Mesothelial cell of epicardium (in vitro differentiated cells): ENCODE measurements around the gene TEX11. TPM values are rescaled to one million over a fixed set of nuclear protein-coding genes. Genes with fewer than 3 reads are reported as not detected.

Experiments
- DNase-seq, 2 experiments: peaks; one replicate each; pipeline ENCODE4 v3.0.0; 2021; ENCODE audit warnings: low spot score in 2 of 2; ENCODE audit not compliant: unreplicated experiment in 2 of 2
- H3K27ac Mint-ChIP-seq: 2 replicates; pipeline ENCODE4 v1.8.0; 2021; ENCODE audit warnings: mixed read lengths
- H3K27me3 Mint-ChIP-seq: 2 replicates; pipeline ENCODE4 v1.8.0; 2021; ENCODE audit warnings: low read depth, mixed read lengths
- H3K36me3 Mint-ChIP-seq: 2 replicates; pipeline ENCODE4 v1.8.0; 2021; ENCODE audit warnings: mixed read lengths
- H3K4me1 Mint-ChIP-seq: 2 replicates; pipeline ENCODE4 v1.8.0; 2021; ENCODE audit warnings: mixed read lengths
- H3K4me3 Mint-ChIP-seq: 2 replicates; pipeline ENCODE4 v1.8.0; 2021; ENCODE audit warnings: mild to moderate bottlenecking, moderate library complexity, mixed read lengths
- H3K9me3 Mint-ChIP-seq: 2 replicates; pipeline ENCODE4 v1.8.0; 2021; ENCODE audit warnings: mixed read lengths
- total RNA-seq: library from RNA; stranded (reverse); gene quantifications from 3 replicates; pipeline ENCODE4 v1.2.1, GENCODE V29; 2021
- TF ChIP-seq, protein P1 (sequence below): fragments of 200-600 bp; sonication (generic); IDR thresholded peaks from one replicate; pipeline ENCODE4 v1.5.0; 2021; ENCODE audit warnings: antibody characterized with exemption; ENCODE audit not compliant: unreplicated experiment

The TEX11 gene
- total RNA-seq, 1 donor from 2014 or later = not detected

DNA sequence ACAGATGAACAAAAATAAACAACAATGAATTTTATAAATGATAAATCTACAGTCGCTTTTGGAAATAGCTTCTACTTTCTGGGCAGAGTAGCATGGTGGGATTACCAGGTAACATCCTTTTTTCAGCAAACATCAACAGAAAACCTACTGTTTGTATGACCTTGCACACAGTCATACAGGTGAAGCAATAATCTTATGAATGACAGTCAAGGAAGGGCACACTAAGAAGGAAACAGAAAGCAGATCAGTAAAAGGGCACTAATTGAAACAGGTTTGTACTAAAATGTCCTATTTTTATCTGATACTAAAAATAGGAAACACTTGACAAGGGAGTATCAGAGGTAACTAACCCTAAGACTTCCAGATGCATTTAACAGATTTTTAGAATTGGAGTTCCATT lies 355.0 kb downstream of the TEX11 start:
- peaks cover 8% of the 10 kb centered on the region for H3K4me1 Mint-ChIP-seq
- TF ChIP-seq, protein P1, sequence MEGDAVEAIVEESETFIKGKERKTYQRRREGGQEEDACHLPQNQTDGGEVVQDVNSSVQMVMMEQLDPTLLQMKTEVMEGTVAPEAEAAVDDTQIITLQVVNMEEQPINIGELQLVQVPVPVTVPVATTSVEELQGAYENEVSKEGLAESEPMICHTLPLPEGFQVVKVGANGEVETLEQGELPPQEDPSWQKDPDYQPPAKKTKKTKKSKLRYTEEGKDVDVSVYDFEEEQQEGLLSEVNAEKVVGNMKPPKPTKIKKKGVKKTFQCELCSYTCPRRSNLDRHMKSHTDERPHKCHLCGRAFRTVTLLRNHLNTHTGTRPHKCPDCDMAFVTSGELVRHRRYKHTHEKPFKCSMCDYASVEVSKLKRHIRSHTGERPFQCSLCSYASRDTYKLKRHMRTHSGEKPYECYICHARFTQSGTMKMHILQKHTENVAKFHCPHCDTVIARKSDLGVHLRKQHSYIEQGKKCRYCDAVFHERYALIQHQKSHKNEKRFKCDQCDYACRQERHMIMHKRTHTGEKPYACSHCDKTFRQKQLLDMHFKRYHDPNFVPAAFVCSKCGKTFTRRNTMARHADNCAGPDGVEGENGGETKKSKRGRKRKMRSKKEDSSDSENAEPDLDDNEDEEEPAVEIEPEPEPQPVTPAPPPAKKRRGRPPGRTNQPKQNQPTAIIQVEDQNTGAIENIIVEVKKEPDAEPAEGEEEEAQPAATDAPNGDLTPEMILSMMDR = no peak
- no peaks in the 10 kb centered on the region for H3K36me3 Mint-ChIP-seq
- H3K27ac Mint-ChIP-seq = no peak overlapping the region
- H3K4me3 Mint-ChIP-seq = no peak overlapping the region
- peaks cover 10% of the 10 kb centered on the region for H3K27me3 Mint-ChIP-seq
- H3K9me3 Mint-ChIP-seq = peaks cover 16% of the 10 kb centered on the region
- DNase-seq = no peak

DNA sequence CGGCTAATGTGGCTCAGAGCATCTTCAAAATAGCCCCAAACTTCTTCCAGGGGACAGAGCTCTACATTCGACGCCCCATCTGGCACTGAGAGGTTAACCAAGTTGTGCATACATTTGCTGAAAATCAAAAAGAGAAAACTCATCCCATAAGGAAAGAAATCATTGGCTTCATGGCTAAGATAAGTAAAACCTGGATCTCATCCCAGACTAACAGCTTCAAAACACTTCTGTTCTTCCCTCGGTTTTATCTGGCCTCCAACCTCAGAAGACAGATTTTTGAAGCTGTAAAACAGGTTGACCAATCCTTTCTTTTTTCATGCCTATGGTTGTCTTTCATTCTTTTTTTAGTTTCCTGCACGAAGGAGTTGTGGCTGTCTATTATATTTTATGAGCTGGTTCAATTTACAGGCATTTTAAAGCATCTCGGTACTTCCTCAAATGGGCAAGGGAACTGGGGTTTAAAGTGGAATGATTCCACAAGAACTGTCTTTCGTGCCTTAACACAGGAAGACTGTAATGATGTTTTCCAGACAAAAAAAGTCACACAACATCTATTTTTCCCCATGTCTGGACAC lies 356.3 kb downstream of the TEX11 start:
- Mint-ChIP-seq H3K4me3 (no peak overlapping the region), H3K36me3 (no peaks in the 10 kb centered on the region), H3K4me1 (peaks cover 8% of the 10 kb centered on the region), H3K27me3 (peaks cover 10% of the 10 kb centered on the region), H3K9me3 (peaks cover 11% of the 10 kb centered on the region), H3K27ac (no peak overlapping the region)
- no peak for DNase-seq
- TF ChIP-seq, protein P1 = no peak

DNA sequence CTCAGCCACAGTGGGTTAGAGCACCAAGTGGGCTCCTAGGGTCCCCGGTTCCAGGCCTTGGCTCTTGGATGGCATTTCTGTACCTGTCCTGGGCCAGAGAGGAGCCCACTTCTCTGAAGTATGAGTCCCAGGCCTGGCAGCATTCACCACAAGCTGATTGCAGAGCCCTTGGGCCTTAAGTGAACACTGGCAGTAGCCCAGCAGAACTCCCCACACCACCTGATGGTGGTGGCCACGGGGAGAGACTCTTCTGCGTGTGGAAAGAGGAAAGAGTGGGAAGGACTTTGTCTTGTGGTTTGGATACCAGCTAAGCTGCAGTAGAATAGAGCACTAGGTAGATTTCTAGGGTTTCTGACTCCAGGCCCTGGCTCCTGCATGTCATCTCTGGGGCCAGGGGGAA lies 359.1 kb downstream of the TEX11 start:
- Mint-ChIP-seq H3K4me1 (peaks cover 7% of the 10 kb centered on the region), H3K27ac (no peak overlapping the region), H3K27me3 (peaks cover 6% of the 10 kb centered on the region), H3K4me3 (no peak overlapping the region), H3K9me3 (peaks cover 18% of the 10 kb centered on the region), H3K36me3 (no peaks in the 10 kb centered on the region)
- DNase-seq = no peak
- TF ChIP-seq, protein P1 = no peak

DNA sequence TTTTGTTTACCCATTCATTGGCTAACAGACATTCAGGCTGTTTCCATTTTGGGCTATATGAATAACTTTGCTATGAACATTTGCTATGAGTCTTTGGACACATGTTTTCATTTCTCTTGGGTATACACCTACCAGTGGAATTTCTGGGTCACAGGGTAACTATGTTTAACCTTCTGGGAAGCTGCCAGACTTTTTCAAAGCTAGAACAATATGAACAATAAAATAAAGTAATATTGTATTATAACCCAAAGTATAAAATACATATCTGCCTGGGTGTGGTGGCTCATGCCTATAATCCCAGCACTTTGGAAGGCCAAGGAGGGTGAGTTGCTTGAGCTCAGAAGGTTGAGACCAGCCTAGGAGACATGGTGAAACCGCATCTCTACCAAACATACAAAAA lies 373.3 kb downstream of the TEX11 start:
- no peak for DNase-seq
- H3K4me1 Mint-ChIP-seq = no peaks in the 10 kb centered on the region
- TF ChIP-seq, protein P1 = no peak
- H3K27ac Mint-ChIP-seq = no peak overlapping the region
- no peaks in the 10 kb centered on the region for H3K36me3 Mint-ChIP-seq
- H3K9me3 Mint-ChIP-seq = peaks cover 34% of the 10 kb centered on the region
- H3K4me3 Mint-ChIP-seq = no peak overlapping the region
- peaks cover 14% of the 10 kb centered on the region for H3K27me3 Mint-ChIP-seq

DNA sequence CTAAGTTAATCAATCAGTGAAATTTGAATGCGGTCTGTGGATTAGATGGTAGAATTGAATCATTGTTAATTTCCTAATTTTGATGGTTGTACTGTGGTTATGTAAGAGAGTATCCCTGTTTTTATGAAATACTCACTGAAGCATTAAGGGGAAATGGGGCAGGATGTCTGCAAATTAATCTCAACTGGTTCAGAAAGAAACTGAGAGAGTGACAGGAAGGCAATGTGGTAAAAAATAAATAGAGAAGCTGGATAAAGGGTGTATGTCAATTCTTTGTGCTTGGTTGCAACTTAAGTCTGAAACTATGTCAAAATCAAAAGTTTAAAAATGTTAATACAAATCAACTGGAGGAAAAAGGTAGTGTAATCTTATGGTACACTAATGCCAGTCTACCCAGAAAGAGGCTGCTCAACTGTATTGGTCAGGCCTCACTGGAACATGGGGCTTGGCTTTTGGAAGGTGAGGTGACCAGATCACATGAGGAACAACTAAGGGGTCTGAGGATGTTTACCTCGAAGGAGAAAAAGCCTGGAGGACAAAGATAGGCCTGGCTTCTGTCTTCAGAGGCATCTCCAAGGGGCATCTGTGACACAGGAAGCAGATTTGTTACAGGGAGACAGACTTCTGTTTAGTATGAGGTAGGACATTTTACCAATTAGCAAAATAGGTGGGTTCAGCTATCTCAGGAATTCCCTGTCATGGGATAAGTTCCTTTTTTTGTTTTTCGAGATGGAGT lies 380.7 kb downstream of the TEX11 start:
- peaks cover 18% of the 10 kb centered on the region for H3K9me3 Mint-ChIP-seq
- H3K27ac Mint-ChIP-seq = no peak overlapping the region
- DNase-seq = no peak
- H3K4me1 Mint-ChIP-seq = no peaks in the 10 kb centered on the region
- H3K4me3 Mint-ChIP-seq = no peak overlapping the region
- no peaks in the 10 kb centered on the region for H3K27me3 Mint-ChIP-seq
- TF ChIP-seq, protein P1 = no peak
- H3K36me3 Mint-ChIP-seq = no peaks in the 10 kb centered on the region
